Measurements from ENCODE around the gene SPINDOC. TPM values are rescaled to one million over a fixed set of nuclear protein-coding genes. Genes with fewer than 3 reads are reported as not detected.

The SPINDOC gene
- total and polyA plus RNA-seq, 9 of the 15 experiments (the other 6 are each of a cell fraction or from before 2014, with no cell fraction given) = 0.70 to 36.3 (median 19.6) TPM

DNA sequence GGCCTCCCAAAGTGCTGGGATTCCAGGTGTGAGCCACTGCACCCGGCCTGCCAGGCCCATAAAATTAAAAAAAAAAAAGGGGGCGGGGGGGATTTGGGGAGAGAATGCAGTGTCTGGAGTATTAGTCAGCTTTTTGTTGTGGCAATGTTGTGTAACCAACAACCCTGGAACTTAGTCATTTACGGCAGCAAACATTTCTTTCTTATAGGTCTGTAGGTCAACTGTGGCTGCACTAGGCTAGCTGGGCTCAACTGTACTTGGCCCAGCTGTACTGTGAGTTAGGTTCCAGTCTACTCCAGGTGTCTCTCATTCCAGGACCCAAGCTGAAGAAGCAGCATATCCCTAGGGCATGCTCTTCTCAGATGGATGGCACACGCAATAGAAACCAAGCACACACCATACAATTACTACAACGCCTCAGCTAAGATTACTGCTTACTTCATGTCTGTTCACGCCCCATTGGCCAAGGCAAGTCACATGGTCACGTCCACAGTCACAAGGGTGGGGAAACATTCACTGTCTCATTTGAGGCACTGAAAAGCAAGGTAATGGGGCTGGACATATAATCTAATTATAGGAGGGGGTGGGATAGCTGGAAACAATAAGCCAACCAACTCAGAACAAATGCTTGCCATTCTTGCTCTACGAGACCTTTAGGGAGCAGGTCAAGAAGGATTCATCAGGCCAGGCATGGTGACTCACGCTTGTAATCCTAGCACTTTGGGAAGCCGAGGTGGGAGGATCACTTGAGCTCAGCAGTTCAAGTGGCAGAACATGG lies 10.4 kb upstream of the SPINDOC start (continued):
- TF ChIP-seq TCFL5 (CRISPR knock-in tag; conservative IDR thresholded peaks at IDR 0.05) (no peak), OTX1 (CRISPR knock-in tag; IDR thresholded peaks at IDR 0.05) (no peak), ZNF717 (CRISPR knock-in tag; IDR thresholded peaks at IDR 0.05) (no peak), TGIF2 (CRISPR knock-in tag; IDR thresholded peaks at IDR 0.05) (no peak), HMGN3 (IDR thresholded peaks at IDR 0.05; ENCODE audit: borderline replicate concordance, extremely low read depth, insufficient read length, low read depth, low read length) (no peak), RCOR1 (IDR thresholded peaks at IDR 0.05; ENCODE audit: borderline replicate concordance in 1 of 2, low read depth in 2 of 2, low read length in 2 of 2) (no peak), NFATC3 (IDR thresholded peaks at IDR 0.05) (no peak), ZFX (CRISPR knock-in tag; IDR thresholded peaks at IDR 0.05) (no peak), NCOA6 (IDR thresholded peaks at IDR 0.05) (no peak), SMARCE1 (IDR thresholded peaks at IDR 0.05) (peak; percentile 76), EHMT2 (IDR thresholded peaks at IDR 0.05) (0 out of 2 replicates have a peak, but pooled peaks have one; percentile 50), SMAD1 (IDR thresholded peaks at IDR 0.05; ENCODE audit: low read depth, low read length, partially characterized antibody) (no peak), ZNF282 (CRISPR knock-in tag; IDR thresholded peaks at IDR 0.05) (no peak), POLR2AphosphoS2 (IDR thresholded peaks at IDR 0.05; ENCODE audit: low read length) (no peak), HIVEP1 (CRISPR knock-in tag; IDR thresholded peaks at IDR 0.05) (no peak), ZNF561 (CRISPR knock-in tag; conservative IDR thresholded peaks at IDR 0.05) (no peak), TOE1 (IDR thresholded peaks at IDR 0.05; ENCODE audit: borderline replicate concordance) (peak; percentile 87), TOE1 (CRISPR knock-in tag; IDR thresholded peaks at IDR 0.05; ENCODE audit: borderline replicate concordance, low read depth) (no peak), GABPA (tag; conservative IDR thresholded peaks at IDR 0.05; ENCODE audit: low read depth) (no peak)
- TF ChIP-seq, protein P1, sequence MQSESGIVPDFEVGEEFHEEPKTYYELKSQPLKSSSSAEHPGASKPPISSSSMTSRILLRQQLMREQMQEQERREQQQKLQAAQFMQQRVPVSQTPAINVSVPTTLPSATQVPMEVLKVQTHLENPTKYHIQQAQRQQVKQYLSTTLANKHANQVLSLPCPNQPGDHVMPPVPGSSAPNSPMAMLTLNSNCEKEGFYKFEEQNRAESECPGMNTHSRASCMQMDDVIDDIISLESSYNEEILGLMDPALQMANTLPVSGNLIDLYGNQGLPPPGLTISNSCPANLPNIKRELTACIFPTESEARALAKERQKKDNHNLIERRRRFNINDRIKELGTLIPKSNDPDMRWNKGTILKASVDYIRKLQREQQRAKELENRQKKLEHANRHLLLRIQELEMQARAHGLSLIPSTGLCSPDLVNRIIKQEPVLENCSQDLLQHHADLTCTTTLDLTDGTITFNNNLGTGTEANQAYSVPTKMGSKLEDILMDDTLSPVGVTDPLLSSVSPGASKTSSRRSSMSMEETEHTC (IDR thresholded peaks at IDR 0.05) = no peak
- TF ChIP-seq, protein P2, sequence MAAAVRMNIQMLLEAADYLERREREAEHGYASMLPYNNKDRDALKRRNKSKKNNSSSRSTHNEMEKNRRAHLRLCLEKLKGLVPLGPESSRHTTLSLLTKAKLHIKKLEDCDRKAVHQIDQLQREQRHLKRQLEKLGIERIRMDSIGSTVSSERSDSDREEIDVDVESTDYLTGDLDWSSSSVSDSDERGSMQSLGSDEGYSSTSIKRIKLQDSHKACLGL (CRISPR knock-in tag; IDR thresholded peaks at IDR 0.05; ENCODE audit: borderline replicate concordance, poor library complexity, severe bottlenecking) = no peak
- TF ChIP-seq, protein P3, sequence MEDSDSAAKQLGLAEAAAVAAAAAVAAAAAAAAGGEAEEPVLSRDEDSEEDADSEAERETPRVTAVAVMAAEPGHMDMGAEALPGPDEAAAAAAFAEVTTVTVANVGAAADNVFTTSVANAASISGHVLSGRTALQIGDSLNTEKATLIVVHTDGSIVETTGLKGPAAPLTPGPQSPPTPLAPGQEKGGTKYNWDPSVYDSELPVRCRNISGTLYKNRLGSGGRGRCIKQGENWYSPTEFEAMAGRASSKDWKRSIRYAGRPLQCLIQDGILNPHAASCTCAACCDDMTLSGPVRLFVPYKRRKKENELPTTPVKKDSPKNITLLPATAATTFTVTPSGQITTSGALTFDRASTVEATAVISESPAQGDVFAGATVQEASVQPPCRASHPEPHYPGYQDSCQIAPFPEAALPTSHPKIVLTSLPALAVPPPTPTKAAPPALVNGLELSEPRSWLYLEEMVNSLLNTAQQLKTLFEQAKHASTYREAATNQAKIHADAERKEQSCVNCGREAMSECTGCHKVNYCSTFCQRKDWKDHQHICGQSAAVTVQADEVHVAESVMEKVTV (CRISPR knock-in tag; IDR thresholded peaks at IDR 0.05) = no peak
- TF ChIP-seq, protein P4, sequence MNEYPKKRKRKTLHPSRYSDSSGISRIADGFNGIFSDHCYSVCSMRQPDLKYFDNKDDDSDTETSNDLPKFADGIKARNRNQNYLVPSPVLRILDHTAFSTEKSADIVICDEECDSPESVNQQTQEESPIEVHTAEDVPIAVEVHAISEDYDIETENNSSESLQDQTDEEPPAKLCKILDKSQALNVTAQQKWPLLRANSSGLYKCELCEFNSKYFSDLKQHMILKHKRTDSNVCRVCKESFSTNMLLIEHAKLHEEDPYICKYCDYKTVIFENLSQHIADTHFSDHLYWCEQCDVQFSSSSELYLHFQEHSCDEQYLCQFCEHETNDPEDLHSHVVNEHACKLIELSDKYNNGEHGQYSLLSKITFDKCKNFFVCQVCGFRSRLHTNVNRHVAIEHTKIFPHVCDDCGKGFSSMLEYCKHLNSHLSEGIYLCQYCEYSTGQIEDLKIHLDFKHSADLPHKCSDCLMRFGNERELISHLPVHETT (CRISPR knock-in tag; conservative IDR thresholded peaks at IDR 0.05 in 1 of 2, IDR thresholded peaks at IDR 0.05 in 1 of 2) = peak in 1 of 2 experiments; percentile 50; a peak in 2 of 4 replicates

Measured in K562 (cell line).